ENCODE measurements around the gene FBXO27.

- TF ChIP-seq CTCF (IDR thresholded peaks at IDR 0.05), result no peak
- TF ChIP-seq POLR2AphosphoS5 (IDR thresholded peaks at IDR 0.05), result no peak
- no peak for TF ChIP-seq POLR2A (IDR thresholded peaks at IDR 0.05)
- TF ChIP-seq EP300 (IDR thresholded peaks at IDR 0.05), result no peak
Observed at GRCh38 chr19:39053276-39054090, 21.1 kb upstream of the FBXO27 start.

Measured in gastroesophageal sphincter (tissue), 3 donors.